ENCODE results near the gene MIEF1. TPM values are rescaled to one million over a fixed set of nuclear protein-coding genes. Genes with fewer than 3 reads are reported as not detected.
"Not testable (repeated sequence)": the region's sequence is repeated elsewhere in the genome, so short reads cannot be mapped to it uniquely, and the experiment has no call there.

The MIEF1 gene
- total RNA-seq, 1 experiment from 2014 or later: 29.9 TPM

DNA sequence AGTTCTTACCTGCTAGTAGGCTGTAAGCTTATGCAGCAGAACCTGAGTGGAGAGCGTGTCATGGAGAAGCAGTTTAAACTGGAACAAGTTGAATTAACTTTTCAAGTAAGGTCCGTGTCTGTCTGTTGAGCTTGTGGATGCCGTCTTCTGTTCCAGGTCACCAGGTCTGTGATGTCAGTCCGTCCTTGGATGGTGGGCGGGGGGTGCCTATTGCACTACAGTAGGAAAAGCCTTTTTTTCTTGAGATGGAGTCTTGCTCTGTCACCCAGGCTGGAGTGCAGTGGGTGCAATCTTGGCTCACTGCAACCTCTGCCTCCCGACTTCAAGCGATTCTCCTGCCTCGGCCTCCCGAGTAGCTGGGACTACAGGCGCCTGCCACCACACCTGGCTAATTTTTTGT lies 4.9 kb downstream of the MIEF1 start:
- H3K27me3 ChIP-seq (ENCODE audit: control insufficient read depth, insufficient read depth, low read length); BruUV-seq (replicated peaks); DNase-seq (ENCODE audit: low read depth, low spot score); H3K27ac ChIP-seq (ENCODE audit: low read length); CTCF ChIA-PET; ATAC-seq; H3K9me3 ChIP-seq (ENCODE audit: control insufficient read depth, insufficient read depth, low read depth, low read length); H3K36me3 ChIP-seq (ENCODE audit: control insufficient read depth, insufficient read depth, low read length); intact Hi-C loops (cut with micrococcal nuclease; ENCODE audit: unreplicated experiment); H3K4me3 ChIP-seq (ENCODE audit: low read depth in 2 of 2, low read length in 2 of 2); POLR2A ChIA-PET; in situ Hi-C loops (cut with HindIII; ENCODE audit: low pct_unique_long_range_greater_than_20kb, low sequenced_read_pairs); H3K4me1 ChIP-seq (ENCODE audit: control insufficient read depth, insufficient read depth, low read length): not testable (repeated sequence)

DNA sequence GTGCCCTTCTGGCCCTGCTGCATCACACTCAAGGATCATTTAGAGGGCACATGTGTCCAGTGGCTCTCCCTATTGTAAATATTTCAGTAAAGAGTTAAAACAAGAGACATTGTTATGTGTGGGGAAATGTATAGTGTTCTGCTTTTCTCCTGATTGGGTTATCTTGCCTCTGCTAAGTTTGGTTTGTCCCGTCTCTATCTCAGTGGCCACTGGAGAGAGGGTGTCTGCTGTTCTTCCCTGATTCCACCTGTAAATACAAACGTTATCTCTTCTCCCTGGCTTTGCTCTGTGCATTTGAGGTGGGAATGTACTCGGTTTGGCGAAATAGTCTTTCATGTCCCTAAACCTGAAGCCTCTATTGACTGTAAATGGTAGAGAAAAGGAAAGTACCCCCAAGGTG lies 6.3 kb downstream of the MIEF1 start:
- in situ Hi-C loops (cut with HindIII; ENCODE audit: low pct_unique_long_range_greater_than_20kb, low sequenced_read_pairs): no loop called here
- intact Hi-C loops (cut with micrococcal nuclease; ENCODE audit: unreplicated experiment): no loop called here
- CTCF ChIA-PET: no interaction called here
- H3K9me3 ChIP-seq (ENCODE audit: control insufficient read depth, insufficient read depth, low read depth, low read length): no peaks in the 10 kb centered on the region
- POLR2A ChIA-PET: no interaction called here
- H3K27me3 ChIP-seq (ENCODE audit: control insufficient read depth, insufficient read depth, low read length): no peaks in the 10 kb centered on the region
- no TSS peak for BruUV-seq (replicated peaks)
- peaks cover 5% of the 10 kb centered on the region for H3K36me3 ChIP-seq (ENCODE audit: control insufficient read depth, insufficient read depth, low read length)
- no peak for ATAC-seq
- H3K4me1 ChIP-seq (ENCODE audit: control insufficient read depth, insufficient read depth, low read length): peaks cover 3% of the 10 kb centered on the region
- H3K27ac ChIP-seq (ENCODE audit: low read length): no peak overlapping the region
- no peak for TF ChIP-seq CTCF (IDR thresholded peaks at IDR 0.05)
- TF ChIP-seq POLR2AphosphoS5 (IDR thresholded peaks at IDR 0.05; ENCODE audit: low read depth, low read length): no peak
- no peak for TF ChIP-seq REST (IDR thresholded peaks at IDR 0.05; ENCODE audit: insufficient read depth in 1 of 2, low read depth in 2 of 2, low read length in 1 of 2)
- TF ChIP-seq TCF7L2 (IDR thresholded peaks at IDR 0.05; ENCODE audit: low read depth, low read length): no peak
- TF ChIP-seq SIN3A (IDR thresholded peaks at IDR 0.05; ENCODE audit: borderline replicate concordance, insufficient read depth, low read depth, low read length): no peak
- no peak for DNase-seq (ENCODE audit: low read depth, low spot score)
- H3K4me3 ChIP-seq (ENCODE audit: low read depth in 2 of 2, low read length in 2 of 2): no peak overlapping the region

GRCh38 chr22:39510529-39511149 lies 8.5 kb downstream of the MIEF1 start:
- H3K27ac ChIP-seq (ENCODE audit: low read length): no peak overlapping the region
- ATAC-seq (no peak), DNase-seq (ENCODE audit: low read depth, low spot score) (no peak)
- no peaks in the 10 kb centered on the region for H3K9me3 ChIP-seq (ENCODE audit: control insufficient read depth, insufficient read depth, low read depth, low read length)
- TF ChIP-seq SIN3A (IDR thresholded peaks at IDR 0.05; ENCODE audit: borderline replicate concordance, insufficient read depth, low read depth, low read length) (no peak), REST (IDR thresholded peaks at IDR 0.05; ENCODE audit: insufficient read depth in 1 of 2, low read depth in 2 of 2, low read length in 1 of 2) (no peak), CTCF (IDR thresholded peaks at IDR 0.05) (no peak), POLR2AphosphoS5 (IDR thresholded peaks at IDR 0.05; ENCODE audit: low read depth, low read length) (no peak), TCF7L2 (IDR thresholded peaks at IDR 0.05; ENCODE audit: low read depth, low read length) (no peak)
- intact Hi-C loops (cut with micrococcal nuclease; ENCODE audit: unreplicated experiment) (no loop called here), in situ Hi-C loops (cut with HindIII; ENCODE audit: low pct_unique_long_range_greater_than_20kb, low sequenced_read_pairs) (no loop called here)
- H3K27me3 ChIP-seq (ENCODE audit: control insufficient read depth, insufficient read depth, low read length): no peaks in the 10 kb centered on the region
- no TSS peak for BruUV-seq (replicated peaks)
- H3K4me3 ChIP-seq (ENCODE audit: low read depth in 2 of 2, low read length in 2 of 2): no peak overlapping the region
- peaks cover 5% of the 10 kb centered on the region for H3K36me3 ChIP-seq (ENCODE audit: control insufficient read depth, insufficient read depth, low read length)
- POLR2A ChIA-PET: no interaction called here
- H3K4me1 ChIP-seq (ENCODE audit: control insufficient read depth, insufficient read depth, low read length): no peaks in the 10 kb centered on the region
- CTCF ChIA-PET: interaction anchor here (1.9 kb wide), 1 partner anchor 14 kb away, joined by 5 read pairs; no protein-coding TSS in a partner anchor

Data from Panc1 (cell line).